Stimulated activated naive CD8-positive, alpha-beta T cell treated with anti-CD3 and anti-CD28 coated beads, Interleukin-15, Interleukin-2, amounts not matched to agents 100 U/mL and 50 U/mL, for 24 hours (primary cell): ENCODE data around the gene PPP1R1C.
"Not testable (repeated sequence)": the region's sequence is repeated elsewhere in the genome, so short reads cannot be mapped to it uniquely, and the experiment has no call there.

ENCODE experiments used
- ATAC-seq: fragments of 150-1000 bp; cut with Tn5 transposase; one replicate; pipeline ENCODE4 v1.10.0; 2021
- DNase-seq: peaks from one replicate; pipeline ENCODE4 v3.0.0; 2021

The PPP1R1C gene

DNA sequence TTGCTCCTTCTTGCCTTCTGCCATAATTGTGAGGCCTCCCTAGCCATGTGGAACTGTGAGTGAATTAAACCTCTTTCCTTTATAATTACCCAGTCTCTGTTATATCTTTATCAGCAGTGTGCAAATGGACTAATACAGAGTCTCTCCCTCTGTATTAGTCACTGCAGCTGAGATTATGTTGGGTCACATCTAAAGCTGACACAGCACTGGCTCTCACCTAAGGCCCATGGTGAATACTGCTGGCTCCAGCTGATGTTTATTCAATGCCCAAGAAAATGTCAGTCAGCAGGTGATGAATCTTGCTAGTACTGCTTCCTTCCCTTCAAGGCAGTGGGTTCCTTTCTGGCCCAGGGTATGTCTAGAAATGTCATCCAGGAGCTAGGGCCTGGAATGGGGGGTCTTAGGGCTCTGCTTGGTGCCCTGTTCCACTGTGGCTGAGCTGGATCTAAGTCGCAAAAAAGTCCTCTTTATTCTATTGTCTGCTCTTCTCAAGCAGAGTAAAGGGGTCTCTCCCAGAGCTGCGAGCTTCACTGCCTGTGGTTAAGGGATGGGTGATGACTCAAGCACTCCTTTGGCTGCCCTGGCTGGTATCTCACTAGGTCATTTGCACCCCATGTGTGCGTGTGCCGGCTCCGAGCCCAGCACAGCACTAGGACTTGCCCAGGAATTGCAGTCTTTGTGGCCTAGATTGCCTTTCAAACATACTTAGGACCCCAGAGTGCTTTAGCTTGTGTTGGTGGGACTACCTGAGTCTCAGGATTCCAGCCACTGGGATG, 29.9 kb downstream of the PPP1R1C start:
- no peak for ATAC-seq
- DNase-seq: no peak

- ATAC-seq (no peak), DNase-seq (no peak)
These were observed 32.6 kb downstream of the PPP1R1C start for GRCh38 chr2:182018218-182018617.

GRCh38 chr2:182019731-182020130, 34.1 kb downstream of the PPP1R1C start:
- DNase-seq: no peak
- ATAC-seq: no peak

DNA sequence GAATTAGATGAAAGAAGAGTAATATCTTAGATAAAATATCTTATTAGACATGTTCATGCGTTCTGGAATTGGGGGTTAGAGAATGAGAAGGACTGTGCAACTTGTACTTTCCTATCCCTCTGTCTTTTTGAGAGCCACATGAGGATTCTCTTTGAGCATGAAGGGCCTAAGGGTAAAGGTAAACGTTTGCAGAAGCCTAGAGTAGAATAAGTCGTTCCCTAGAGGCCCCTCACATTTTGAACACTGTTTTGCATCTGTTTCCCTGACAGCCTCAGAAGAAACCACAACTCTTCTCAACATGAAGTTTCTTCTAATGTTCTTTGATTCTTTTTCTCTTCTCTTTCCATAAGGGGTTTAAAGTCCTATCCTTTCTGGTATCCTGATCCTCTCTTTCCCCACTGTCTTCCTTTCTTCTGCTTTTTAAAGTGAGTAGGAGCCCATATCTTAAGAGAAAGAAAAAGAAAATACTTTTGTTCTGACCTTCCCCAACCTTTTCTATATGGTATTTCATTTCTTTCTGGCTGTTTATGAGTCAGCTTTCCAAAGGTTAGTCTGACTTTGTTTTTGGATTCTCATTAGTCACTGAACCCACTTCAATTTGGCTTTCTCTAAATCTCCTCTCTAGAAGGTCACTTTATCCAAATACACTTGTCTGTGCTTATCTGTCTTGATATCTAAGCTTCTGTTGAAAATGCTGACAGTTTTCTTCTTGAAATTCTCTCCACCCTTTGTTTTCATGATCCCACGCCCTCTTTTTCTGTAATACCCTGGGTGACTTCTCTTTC, 34.8 kb downstream of the PPP1R1C start:
- ATAC-seq: peak; percentile 71
- DNase-seq: no peak

DNA sequence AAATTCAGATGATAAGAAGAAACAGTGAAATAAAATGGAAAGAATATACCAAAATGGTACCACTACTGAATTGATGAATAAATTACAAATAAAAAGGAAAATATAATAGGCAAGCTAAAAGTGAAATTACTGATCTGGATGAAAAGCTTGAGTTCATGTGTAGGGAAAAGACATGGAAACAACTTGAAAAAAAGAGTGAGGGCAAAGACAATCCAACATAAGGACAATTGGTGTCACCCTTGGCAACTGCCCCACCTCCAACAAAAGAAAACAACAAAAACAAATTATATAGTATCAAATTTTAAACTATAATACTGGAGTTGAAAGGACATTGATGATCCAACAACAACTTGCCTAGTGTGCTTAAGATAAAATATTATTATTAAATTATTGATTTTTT, 37.6 kb downstream of the PPP1R1C start:
- ATAC-seq (no peak), DNase-seq (no peak)

DNA sequence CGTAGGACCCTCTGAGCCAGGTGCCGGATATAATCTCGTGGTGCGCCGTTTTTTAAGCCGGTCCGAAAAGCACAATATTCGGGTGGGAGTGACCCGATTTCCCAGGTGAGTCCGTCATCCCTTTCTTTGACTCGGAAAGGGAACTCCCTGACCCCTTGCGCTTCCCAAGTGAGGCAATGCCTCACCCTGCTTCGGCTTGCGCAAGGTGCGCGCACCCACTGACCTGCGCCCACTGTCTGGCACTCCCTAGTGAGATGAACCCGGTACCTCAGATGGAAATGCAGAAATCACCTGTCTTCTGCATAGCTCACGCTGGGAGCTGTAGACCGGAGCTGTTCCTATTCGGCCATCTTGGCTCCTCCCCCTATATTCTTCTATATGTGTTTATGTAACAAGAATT, 45.2 kb downstream of the PPP1R1C start:
- not testable (repeated sequence) for DNase-seq, ATAC-seq

DNA sequence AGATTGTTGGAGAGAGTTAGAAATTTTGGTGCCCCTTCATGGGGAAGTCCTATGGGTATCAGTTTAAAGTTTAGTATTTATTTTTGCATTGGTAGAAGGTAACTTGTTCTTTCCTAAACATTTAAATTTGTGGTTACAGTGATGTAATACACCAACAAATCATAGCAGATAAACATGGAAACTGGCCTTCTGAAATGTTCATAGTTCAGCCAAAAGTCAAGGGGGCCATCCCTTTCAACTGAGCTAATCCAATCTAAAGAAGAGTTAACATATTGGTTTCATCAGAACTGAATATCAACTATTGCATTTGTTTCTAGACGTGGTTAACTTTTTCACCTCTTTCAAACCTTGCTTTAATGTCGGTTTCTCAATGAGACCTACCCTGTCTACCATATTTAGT, 46.3 kb downstream of the PPP1R1C start:
- ATAC-seq (no peak), DNase-seq (no peak)

GRCh38 chr2:182033449-182033848, 47.8 kb downstream of the PPP1R1C start:
- ATAC-seq (no peak), DNase-seq (no peak)

DNA sequence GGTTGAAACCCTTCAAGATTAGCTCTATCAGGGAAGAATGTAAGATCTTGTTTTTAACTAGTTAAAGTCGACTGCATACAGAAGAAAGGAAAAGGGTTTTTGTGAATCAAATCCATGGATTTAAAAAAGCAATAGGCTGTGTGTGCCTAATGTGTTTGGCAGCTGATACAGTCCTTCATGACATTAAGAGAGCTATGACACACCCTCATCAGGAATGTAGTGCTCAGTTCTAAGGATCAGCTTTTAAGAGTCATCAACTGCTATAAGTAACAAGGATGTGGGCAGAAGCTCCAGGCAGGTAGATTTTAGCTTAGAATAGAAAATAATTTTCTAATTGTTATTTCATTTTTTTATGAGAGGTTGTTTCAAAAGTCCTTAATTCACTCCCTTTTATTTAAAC, 52.9 kb downstream of the PPP1R1C start:
- ATAC-seq (no peak), DNase-seq (no peak)

DNA sequence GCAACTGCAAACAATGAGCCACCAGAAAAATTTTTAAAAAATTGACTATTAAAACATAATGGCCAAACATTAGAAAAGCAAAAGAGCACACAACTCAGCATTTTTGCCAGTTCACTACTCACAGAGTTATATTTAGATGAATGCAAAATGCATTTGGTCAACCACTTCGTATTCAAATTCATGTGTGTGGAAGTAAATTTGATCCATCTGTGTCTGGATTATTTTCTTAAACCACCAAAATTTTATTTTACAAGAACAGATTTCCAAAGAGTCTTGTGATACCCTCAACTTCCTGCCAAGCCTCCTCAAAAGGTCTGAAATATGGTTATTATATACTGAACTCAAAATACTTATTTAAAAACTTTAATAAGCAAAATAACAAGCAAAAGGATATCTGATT, 57.4 kb downstream of the PPP1R1C start:
- no peak for DNase-seq
- no peak for ATAC-seq

GRCh38 chr2:182043861-182044260, 58.2 kb downstream of the PPP1R1C start:
- no peak for ATAC-seq
- no peak for DNase-seq

- DNase-seq: no peak
- ATAC-seq: no peak
These were observed 61.9 kb downstream of the PPP1R1C start for GRCh38 chr2:182047544-182047943.

GRCh38 chr2:182048088-182048487, 62.4 kb downstream of the PPP1R1C start:
- ATAC-seq (no peak), DNase-seq (no peak)

DNA sequence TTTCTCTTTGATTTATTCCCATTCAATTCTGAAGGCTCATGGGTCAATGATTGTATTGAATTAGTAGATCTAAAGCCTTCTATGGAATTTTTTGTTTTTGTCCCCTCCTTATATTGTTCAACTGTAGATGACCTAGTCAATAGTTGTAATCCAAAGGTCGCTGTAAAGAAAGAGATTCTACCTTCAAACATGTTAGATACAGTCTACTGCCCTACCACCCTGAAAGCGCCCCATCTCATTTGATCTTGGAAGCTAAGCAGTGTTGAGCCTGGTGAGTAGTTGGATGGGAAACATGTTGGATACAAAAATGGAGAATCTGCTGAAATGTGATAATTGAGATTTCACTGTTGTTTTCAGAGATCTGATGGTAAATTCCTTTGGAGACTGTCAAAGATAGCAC, 63.0 kb downstream of the PPP1R1C start:
- ATAC-seq (no peak), DNase-seq (no peak)

GRCh38 chr2:182049372-182050148, 63.9 kb downstream of the PPP1R1C start:
- ATAC-seq: no peak
- no peak for DNase-seq

- no peak for DNase-seq
- ATAC-seq: no peak
These were observed 64.9 kb downstream of the PPP1R1C start for GRCh38 chr2:182050333-182051135.

- ATAC-seq: no peak
- no peak for DNase-seq
These were observed 70.3 kb downstream of the PPP1R1C start for GRCh38 chr2:182055993-182056392.

- DNase-seq: no peak
- no peak for ATAC-seq
These were observed 71.3 kb downstream of the PPP1R1C start for GRCh38 chr2:182057002-182057401.

DNA sequence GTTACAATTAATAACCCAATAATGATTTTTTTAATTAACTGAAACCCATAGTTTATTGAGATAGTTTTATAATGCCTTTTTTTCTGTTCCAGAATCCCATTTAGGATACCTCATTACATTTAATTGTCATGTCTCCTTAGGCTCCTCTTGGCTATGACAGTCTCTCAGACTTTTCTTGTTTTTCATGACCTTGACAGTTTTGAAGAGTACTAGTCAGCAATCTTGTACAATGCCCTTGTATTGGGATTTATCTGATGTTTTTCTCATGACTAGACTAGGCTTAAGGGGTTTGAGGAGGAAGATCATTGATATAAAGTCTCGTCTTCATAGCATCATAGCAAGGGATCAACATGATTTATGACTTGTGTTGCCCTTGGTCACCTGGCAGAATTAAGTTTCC, 72.4 kb downstream of the PPP1R1C start:
- DNase-seq (no peak), ATAC-seq (no peak)

DNA sequence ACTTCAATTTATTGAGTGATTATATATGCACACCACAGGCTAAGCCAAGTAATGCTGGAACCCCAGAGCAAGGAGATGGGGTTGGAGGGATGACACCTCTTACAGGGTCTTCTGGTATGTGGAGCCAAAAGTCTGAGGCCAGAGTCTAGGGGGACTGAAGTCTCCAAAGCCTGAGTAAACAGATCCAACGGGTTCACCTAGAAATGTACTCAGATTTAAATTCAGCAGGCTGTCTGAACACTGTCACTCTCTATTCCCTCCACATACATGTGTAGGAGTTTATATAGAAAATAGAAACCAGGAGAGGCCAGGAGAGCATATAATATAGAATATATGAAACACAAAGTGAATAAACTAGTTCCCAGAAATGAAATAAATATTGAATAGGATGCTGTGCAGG, 76.1 kb downstream of the PPP1R1C start:
- no peak for ATAC-seq
- DNase-seq: no peak

- DNase-seq (no peak), ATAC-seq (no peak)
These were observed 76.8 kb downstream of the PPP1R1C start for GRCh38 chr2:182062329-182062972.
